HepG2 (cell line): ENCODE measurements around the gene NBEAL2. TPM values are rescaled to one million over a fixed set of nuclear protein-coding genes. Genes with fewer than 3 reads are reported as not detected.

ENCODE experiments used
- ATAC-seq: fragments of 200-7000 bp; cut with Tn5 transposase; 3 replicates; pipeline ENCODE4 v1.9.1; 2020; ENCODE audit warnings: mild to moderate bottlenecking, moderate library complexity
- BruUV-seq: library from RNA; stranded (reverse); fragments of 400-500 nt; replicated peaks from 2 replicates; lab custom pipeline; 2021; lab: Mats Ljungman, UMichigan
- CTCF ChIA-PET: fragments of 300-600 bp; formaldehyde crosslinking; extraction: SDS; loops from one replicate; lab custom pipeline; 2021; ENCODE audit warnings: low total read pairs, inconsistent platforms, low intra/inter-chr PET ratio; lab: Yijun Ruan, JAX
- POLR2A ChIA-PET: fragments of 350-600 bp; sonication (Branson Sonifier 250); formaldehyde crosslinking; loops from one replicate; lab custom pipeline; 2020; ENCODE audit warnings: antibody characterized with exemption, inconsistent platforms; lab: Yijun Ruan, JAX
- DNase-seq: peaks from one replicate; pipeline ENCODE4 v3.0.0-alpha.2; 2015; ENCODE audit warnings: low spot score
- FAIRE-seq: peaks from 3 replicates; lab custom pipeline; 2011; peaks lifted over from hg19 to GRCh38; lab: Jason Lieb, UNC
- H2AFZ ChIP-seq: one replicate; pipeline ENCODE4 v1.6.1; 2011; ENCODE audit warnings: low read length, inconsistent platforms
- H3K27ac ChIP-seq: fragments of 300-600 bp; 3 replicates; pipeline ENCODE4 v1.8.0; 2011; ENCODE audit warnings: mixed run types, mild to moderate bottlenecking, mixed read lengths, low read length, inconsistent platforms; ENCODE audit not compliant: insufficient read depth; ENCODE audit errors: extremely low read length
- H3K27me3 ChIP-seq, 2 experiments: fragments of 200-600 bp in 1 of 2; 2 replicates in 1 of 2; 3 replicates in 1 of 2; pipeline versions ENCODE4 v1.6.0 to v1.8.0; 2011; ENCODE audit warnings: low read length in 2 of 2, mild to moderate bottlenecking in 2 of 2, moderate library complexity in 2 of 2, inconsistent platforms in 1 of 2; ENCODE audit not compliant: insufficient read depth in 2 of 2, control insufficient read depth in 1 of 2
- H3K36me3 ChIP-seq, 2 experiments: fragments of 200-600 bp in 1 of 2; replicated peaks in 1 of 2; 2 replicates in 1 of 2; 3 replicates in 1 of 2; pipeline versions ENCODE4 v1.5.1 to v1.8.0; 2011; ENCODE audit warnings: low read length in 2 of 2, inconsistent platforms in 1 of 2; ENCODE audit not compliant: insufficient read depth in 2 of 2, control insufficient read depth in 1 of 2
- H3K4me1 ChIP-seq: 2 replicates; pipeline ENCODE4 v1.5.1; 2012; ENCODE audit warnings: low read length, inconsistent platforms; ENCODE audit not compliant: insufficient read depth
- H3K4me2 ChIP-seq: 2 replicates; pipeline ENCODE4 v1.6.0; 2011; ENCODE audit warnings: low read depth, low read length, inconsistent platforms
- H3K4me3 ChIP-seq, 3 experiments: fragments of 200-600 bp in 1 of 3; sonication (generic), shearing (Covaris generic) in 1 of 3; replicated peaks in 1 of 3; 2 replicates each; pipeline ENCODE4 v1.5.1; 2011 to 2016; ENCODE audit warnings: low read length in 3 of 3, inconsistent platforms in 2 of 3, low read depth in 2 of 3, mild to moderate bottlenecking in 2 of 3, control low read depth in 1 of 3, mixed read lengths in 1 of 3; ENCODE audit not compliant: insufficient read depth in 1 of 3
- H3K79me2 ChIP-seq: one replicate; pipeline ENCODE4 v1.6.1; 2011; ENCODE audit warnings: low read length, inconsistent platforms; ENCODE audit not compliant: insufficient read depth
- H3K9ac ChIP-seq: 2 replicates; pipeline ENCODE4 v1.6.0; 2011; ENCODE audit warnings: mild to moderate bottlenecking, low read depth, low read length, inconsistent platforms; ENCODE audit not compliant: insufficient read depth
- H3K9me3 ChIP-seq: 2 replicates; pipeline ENCODE4 v1.5.1; 2012; ENCODE audit warnings: mild to moderate bottlenecking, low read length
- H4K20me1 ChIP-seq: 2 replicates; pipeline ENCODE4 v1.6.0; 2011; ENCODE audit warnings: inconsistent platforms, mild to moderate bottlenecking, low read length, moderate library complexity; ENCODE audit not compliant: insufficient read depth
- ERF ChIP-seq: IDR thresholded peaks from 2 replicates; pipeline ENCODE4 v1.6.1; 2018; ENCODE audit warnings: missing biosample characterization, missing genetic modification reagents
- GTF2F1 ChIP-seq: fragments of 150-350 bp; IDR thresholded peaks from 2 replicates; pipeline ENCODE4 v1.6.1; 2014; ENCODE audit warnings: low read length
- HNF1A ChIP-seq, 2 experiments: sonication (generic) in 1 of 2; formaldehyde crosslinking in 1 of 2; IDR thresholded peaks; 2 replicates each; pipeline versions ENCODE4 v1.4.0 to v1.6.1; 2016 to 2020; ENCODE audit warnings: borderline replicate concordance in 1 of 2, low read depth in 1 of 2, mild to moderate bottlenecking in 1 of 2, missing genetic modification reagents in 1 of 2
- SP2 ChIP-seq: sonication (generic); formaldehyde crosslinking; IDR thresholded peaks from 2 replicates; pipeline ENCODE4 v1.5.1; 2020; ENCODE audit warnings: mild to moderate bottlenecking, missing genetic modification reagents
- ZBTB3 ChIP-seq: sonication (generic); formaldehyde crosslinking; IDR thresholded peaks from 2 replicates; pipeline ENCODE4 v1.4.0; 2020; ENCODE audit warnings: low read depth, mild to moderate bottlenecking, moderate library complexity, missing genetic modification reagents, borderline replicate concordance
- WGBS: methylation state at CpG from one replicate; pipeline ENCODE4 v1.1.6; 2017; ENCODE audit warnings: low lambda C conversion rate; 5-methylcytosine and 5-hydroxymethylcytosine counted together
- in situ Hi-C: cut with HindIII; loops from 2 replicates; pipeline ENCODE4 v1.10.0; 2017; ENCODE audit warnings: low pct_unique_long_range_greater_than_20kb; ENCODE audit not compliant: extremely low pct_ligation_motif_present
- intact Hi-C: fragments of 100-400 bp; cut with micrococcal nuclease; formaldehyde crosslinking; loops from one replicate; pipeline ENCODE4 v1.10.0; 2022; ENCODE audit not compliant: unreplicated experiment
- polyA plus RNA-seq, 8 experiments: library from polyadenylated mRNA; depleted of rRNA in 3 of 8; stranded (reverse) in 7 of 8; unstranded in 1 of 8; fragments of >200 nt; fragmentation: Illumina TruSeq in 4 of 8; extraction: Trizol in 4 of 8; gene quantifications; 2 replicates each; pipeline versions ENCODE4 v1.2.1 to v1.2.3, GENCODE V29; 2011 to 2016; ENCODE audit warnings: low read depth in 4 of 8, missing spikeins in 1 of 8, mixed read lengths in 1 of 8; ENCODE audit not compliant: insufficient read depth in 1 of 8
- total RNA-seq, 5 experiments: library from RNA; depleted of rRNA; stranded (reverse); fragments of >200 nt; fragmentation: Illumina TruSeq; extraction: Trizol; gene quantifications; 2 replicates each; pipeline ENCODE4 v1.2.3, GENCODE V29; 2016; ENCODE audit warnings: low read depth in 1 of 5
- TF ChIP-seq, protein P1 (sequence below): sonication (generic); formaldehyde crosslinking; IDR thresholded peaks from 2 replicates; pipeline ENCODE4 v1.4.0; 2020; ENCODE audit warnings: mild to moderate bottlenecking, low read depth, missing genetic modification reagents

NBEAL2 gene
- total and polyA plus RNA-seq, 2 of the 13 experiments (the other 11 are each of a cell fraction or from before 2014, with no cell fraction given), result 9.7 to 12.4 TPM

DNA sequence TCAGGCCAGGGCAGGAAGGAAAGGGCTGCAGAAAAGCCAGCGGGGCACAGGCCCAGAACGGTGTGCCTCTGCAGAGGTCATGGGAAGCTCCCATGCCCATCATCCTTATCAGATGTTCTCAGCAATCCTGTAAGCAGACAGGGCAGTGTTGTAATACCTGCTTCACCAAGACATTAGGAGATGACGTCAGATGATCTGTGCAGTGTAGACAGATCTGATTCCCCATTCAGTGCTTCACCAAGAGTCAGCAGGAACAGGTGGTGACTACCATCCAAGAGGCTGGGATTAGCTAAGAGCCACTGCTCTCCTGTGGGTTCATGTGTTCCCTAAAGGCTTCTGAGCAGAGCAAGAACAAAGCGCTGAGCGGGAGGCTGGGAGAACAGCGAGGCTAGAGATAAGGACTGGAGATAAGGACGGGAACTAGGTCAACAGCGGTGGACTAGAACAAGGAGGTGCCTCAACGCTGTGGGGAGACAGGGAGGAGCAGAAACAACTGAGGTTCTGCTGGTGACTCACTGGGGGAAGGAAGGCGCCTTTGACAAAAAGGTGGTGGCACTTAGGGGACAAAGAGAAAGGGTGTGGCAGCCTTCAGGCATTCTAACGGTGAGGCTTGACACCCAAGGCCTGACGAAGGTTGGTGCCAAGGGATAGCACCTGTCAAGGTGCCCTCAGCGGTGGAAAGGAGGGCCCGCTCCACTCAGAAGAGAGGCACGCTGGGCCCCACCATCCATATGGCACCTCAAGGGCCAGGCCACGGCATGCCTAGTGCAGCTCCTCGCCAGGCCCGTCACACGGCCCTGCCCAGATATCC, 31.3 kb upstream of the NBEAL2 start (continued):
- no peak for TF ChIP-seq ERF
- TF ChIP-seq, protein P1, sequence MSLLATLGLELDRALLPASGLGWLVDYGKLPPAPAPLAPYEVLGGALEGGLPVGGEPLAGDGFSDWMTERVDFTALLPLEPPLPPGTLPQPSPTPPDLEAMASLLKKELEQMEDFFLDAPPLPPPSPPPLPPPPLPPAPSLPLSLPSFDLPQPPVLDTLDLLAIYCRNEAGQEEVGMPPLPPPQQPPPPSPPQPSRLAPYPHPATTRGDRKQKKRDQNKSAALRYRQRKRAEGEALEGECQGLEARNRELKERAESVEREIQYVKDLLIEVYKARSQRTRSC (CRISPR knock-in tag), result no peak

- peaks cover 83% of the 10 kb centered on the region for H3K4me1 ChIP-seq
- BruUV-seq, result no TSS peak
- TF ChIP-seq HNF1A (IDR thresholded peaks at IDR 0.05; ENCODE audit: low read depth), result 0 out of 2 replicates have a peak, but pooled peaks have one; percentile 41
- no peak; the same call in 1 of the 2 replicates for TF ChIP-seq HNF1A (CRISPR knock-in tag; IDR thresholded peaks at IDR 0.05; ENCODE audit: borderline replicate concordance)
- no peak for TF ChIP-seq SP2 (CRISPR knock-in tag)
- no peak for TF ChIP-seq ZBTB3 (CRISPR knock-in tag)
- no peak for TF ChIP-seq GTF2F1
These were observed 30.4 kb upstream of the NBEAL2 start for GRCh38 chr3:46948830-46949671.

More at GRCh38 chr3:46948830-46949671, 30.4 kb upstream of the NBEAL2 start:
- Histone ChIP-seq H3K27me3 (no peaks in the 10 kb centered on the region), H3K4me2 (peak overlapping the region; percentile 57), H4K20me1 (peaks cover 58% of the 10 kb centered on the region), H3K9me3 (no peaks in the 10 kb centered on the region), H2AFZ (no peak overlapping the region), H3K9ac (peak overlapping the region; percentile 2; the same call in 1 of the 2 replicates), H3K36me3 (peaks cover 0 to 8% of the 10 kb centered on the region in 2 experiments; a peak in 2 of 5 replicates), H3K27ac (peak overlapping the region; percentile 45), H3K4me3 (peak overlapping the region in 1 of 3 experiments; percentile 39; a peak in 1 of 6 replicates), H3K79me2 (peaks cover 89% of the 10 kb centered on the region)
- ChIA-PET CTCF (no interaction called here), POLR2A (interaction anchor here (1.6 to 3.0 kb wide), 3 partner anchors 13 to 26 kb away, joined by 6 to 34 read pairs (median 14); partner anchors contain the start of gene CCDC12)
- peak; percentile 61 for ATAC-seq
- 19% methylated on average over 5 of the region's 6 CpGs for WGBS
- peak; percentile 89 for FAIRE-seq
- intact Hi-C loops (no loop called here), in situ Hi-C loops (no loop called here)
- peak; percentile 72 for DNase-seq
